Adrenal gland (tissue), 5 donors: ENCODE results near the gene EGLN2.

Experiments
- CTCF ChIP-seq, 6 experiments: fragments of 450-650 bp in 4 of 6; fragments of 200-600 bp in 2 of 6; sonication (generic) in 1 of 6; IDR thresholded peaks; 1 replicate in 5 of 6; 2 replicates in 1 of 6; pipeline versions ENCODE4 v1.5.1 to v1.8.0; 2016 to 2021; ENCODE audit warnings: antibody characterized with exemption in 6 of 6, mild to moderate bottlenecking in 2 of 6, moderate library complexity in 1 of 6
- POLR2A ChIP-seq, 2 donors: fragments of 450-650 bp; IDR thresholded peaks; one replicate each; pipeline ENCODE4 v1.6.1; 2017; ENCODE audit warnings: antibody characterized with exemption in 2 of 2, mild to moderate bottlenecking in 2 of 2, moderate library complexity in 1 of 2
- donor health status: DM: no; HTN: no; CAD: no.

DNA sequence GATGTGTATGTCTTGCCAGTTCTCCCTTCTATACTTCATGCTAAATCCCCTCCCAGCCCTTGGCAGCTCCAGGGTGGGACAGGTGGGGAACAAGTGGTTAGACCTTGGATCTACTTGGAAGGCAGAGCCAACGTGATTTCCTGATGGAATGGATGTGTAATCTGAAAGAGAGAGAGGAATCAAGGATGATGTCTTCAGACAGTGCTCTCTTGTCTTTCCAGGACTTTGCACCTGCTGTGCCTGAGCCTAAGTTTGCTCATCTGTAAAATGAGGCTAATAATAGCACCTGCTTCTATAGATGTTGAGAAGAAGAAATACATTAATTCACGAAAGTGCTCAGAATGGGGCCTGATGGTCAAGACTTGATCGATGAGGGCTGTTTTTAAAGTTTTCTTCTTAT lies 7.0 kb upstream of the EGLN2 start:
- no peak for TF ChIP-seq CTCF (IDR thresholded peaks at IDR 0.05)
- TF ChIP-seq POLR2A (IDR thresholded peaks at IDR 0.05), result no peak
